Measurements from ENCODE around the gene PEA15. TPM values are rescaled to one million over a fixed set of nuclear protein-coding genes. Genes with fewer than 3 reads are reported as not detected.

The PEA15 gene
- total RNA-seq, 1 donor from 2014 or later = 325 TPM

- Mint-ChIP-seq H3K9me3 (ENCODE audit: low read depth) (no peaks in the 10 kb centered on the region), H3K27ac (ENCODE audit: unreplicated experiment) (peak overlapping the region; percentile 89), H3K36me3 (ENCODE audit: low read depth) (peaks cover 6% of the 10 kb centered on the region), H3K4me1 (ENCODE audit: low read depth) (peaks cover 41% of the 10 kb centered on the region), H3K27me3 (ENCODE audit: low read depth) (no peaks in the 10 kb centered on the region), H3K4me3 (ENCODE audit: unreplicated experiment) (no peak overlapping the region)
- DNase-seq (ENCODE audit: low spot score) = no peak
- TF ChIP-seq, protein P1, sequence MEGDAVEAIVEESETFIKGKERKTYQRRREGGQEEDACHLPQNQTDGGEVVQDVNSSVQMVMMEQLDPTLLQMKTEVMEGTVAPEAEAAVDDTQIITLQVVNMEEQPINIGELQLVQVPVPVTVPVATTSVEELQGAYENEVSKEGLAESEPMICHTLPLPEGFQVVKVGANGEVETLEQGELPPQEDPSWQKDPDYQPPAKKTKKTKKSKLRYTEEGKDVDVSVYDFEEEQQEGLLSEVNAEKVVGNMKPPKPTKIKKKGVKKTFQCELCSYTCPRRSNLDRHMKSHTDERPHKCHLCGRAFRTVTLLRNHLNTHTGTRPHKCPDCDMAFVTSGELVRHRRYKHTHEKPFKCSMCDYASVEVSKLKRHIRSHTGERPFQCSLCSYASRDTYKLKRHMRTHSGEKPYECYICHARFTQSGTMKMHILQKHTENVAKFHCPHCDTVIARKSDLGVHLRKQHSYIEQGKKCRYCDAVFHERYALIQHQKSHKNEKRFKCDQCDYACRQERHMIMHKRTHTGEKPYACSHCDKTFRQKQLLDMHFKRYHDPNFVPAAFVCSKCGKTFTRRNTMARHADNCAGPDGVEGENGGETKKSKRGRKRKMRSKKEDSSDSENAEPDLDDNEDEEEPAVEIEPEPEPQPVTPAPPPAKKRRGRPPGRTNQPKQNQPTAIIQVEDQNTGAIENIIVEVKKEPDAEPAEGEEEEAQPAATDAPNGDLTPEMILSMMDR (IDR thresholded peaks at IDR 0.05) = no peak
These were observed 40.2 kb downstream of the PEA15 start for GRCh38 chr1:160245434-160245833.

GRCh38 chr1:160247053-160247452 is 41.9 kb downstream of the PEA15 start:
- Mint-ChIP-seq H3K4me3 (ENCODE audit: unreplicated experiment) (no peak overlapping the region), H3K9me3 (ENCODE audit: low read depth) (no peaks in the 10 kb centered on the region), H3K27ac (ENCODE audit: unreplicated experiment) (no peak overlapping the region), H3K36me3 (ENCODE audit: low read depth) (peaks cover 6% of the 10 kb centered on the region), H3K4me1 (ENCODE audit: low read depth) (peaks cover 44% of the 10 kb centered on the region), H3K27me3 (ENCODE audit: low read depth) (no peaks in the 10 kb centered on the region)
- no peak for DNase-seq (ENCODE audit: low spot score)
- TF ChIP-seq, protein P1 (IDR thresholded peaks at IDR 0.05) = no peak

- TF ChIP-seq, protein P1 (IDR thresholded peaks at IDR 0.05) = no peak
- Mint-ChIP-seq H3K4me1 (ENCODE audit: low read depth) (peaks cover 27% of the 10 kb centered on the region), H3K9me3 (ENCODE audit: low read depth) (no peaks in the 10 kb centered on the region), H3K27me3 (ENCODE audit: low read depth) (no peaks in the 10 kb centered on the region), H3K27ac (ENCODE audit: unreplicated experiment) (no peak overlapping the region), H3K36me3 (ENCODE audit: low read depth) (peaks cover 3% of the 10 kb centered on the region), H3K4me3 (ENCODE audit: unreplicated experiment) (no peak overlapping the region)
- DNase-seq (ENCODE audit: low spot score) = no peak
These were observed 45.8 kb downstream of the PEA15 start for GRCh38 chr1:160251011-160251410.

GRCh38 chr1:160251687-160252526 is 46.7 kb downstream of the PEA15 start:
- TF ChIP-seq, protein P1 (IDR thresholded peaks at IDR 0.05) = peak; percentile 88
- Mint-ChIP-seq H3K27ac (ENCODE audit: unreplicated experiment) (no peak overlapping the region), H3K4me3 (ENCODE audit: unreplicated experiment) (no peak overlapping the region), H3K4me1 (ENCODE audit: low read depth) (peaks cover 29% of the 10 kb centered on the region), H3K36me3 (ENCODE audit: low read depth) (peaks cover 3% of the 10 kb centered on the region), H3K9me3 (ENCODE audit: low read depth) (no peaks in the 10 kb centered on the region), H3K27me3 (ENCODE audit: low read depth) (no peaks in the 10 kb centered on the region)
- no peak for DNase-seq (ENCODE audit: low spot score)

DNA sequence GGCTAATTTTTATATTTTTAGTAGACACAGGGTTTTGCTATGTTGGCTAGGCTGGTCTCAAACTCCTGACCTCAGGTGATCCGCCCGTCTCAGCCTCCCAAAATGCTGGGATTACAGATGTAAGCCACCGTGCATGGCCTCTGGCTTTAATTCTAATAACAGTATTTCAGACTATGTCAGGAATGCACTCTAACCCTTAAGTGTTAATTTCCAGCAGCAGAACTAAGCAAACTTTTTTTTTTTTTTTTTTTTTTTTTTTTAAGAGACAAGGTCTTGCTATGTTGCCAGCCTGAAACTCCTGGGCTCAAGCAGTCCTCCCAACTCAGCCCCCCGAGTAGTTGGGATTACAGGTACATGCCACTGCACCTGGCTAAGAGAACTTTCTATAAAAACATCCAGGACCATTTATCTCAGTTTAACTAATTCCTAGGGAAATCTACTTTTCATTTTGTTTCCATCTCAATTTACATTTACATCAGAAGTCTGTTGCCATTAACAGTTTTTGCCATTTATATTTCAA is 50.7 kb downstream of the PEA15 start:
- DNase-seq (ENCODE audit: low spot score) = no peak
- Mint-ChIP-seq H3K27me3 (ENCODE audit: low read depth) (no peaks in the 10 kb centered on the region), H3K4me3 (ENCODE audit: unreplicated experiment) (no peak overlapping the region), H3K27ac (ENCODE audit: unreplicated experiment) (no peak overlapping the region), H3K36me3 (ENCODE audit: low read depth) (peaks cover 2% of the 10 kb centered on the region), H3K4me1 (ENCODE audit: low read depth) (peaks cover 53% of the 10 kb centered on the region), H3K9me3 (ENCODE audit: low read depth) (no peaks in the 10 kb centered on the region)
- TF ChIP-seq, protein P1 (IDR thresholded peaks at IDR 0.05) = no peak
